PC-3 (cell line): ENCODE data around the gene LPCAT2. TPM values are rescaled to one million over a fixed set of nuclear protein-coding genes. Genes with fewer than 3 reads are reported as not detected.
A peak's percentile ranks its signal among the peaks of the same experiment; 100 is the strongest.

Experiments used
- ATAC-seq: fragments of 200-7000 bp; cut with Tn5 transposase; 2 replicates; pipeline ENCODE4 v1.9.1; 2020; ENCODE audit warnings: mild to moderate bottlenecking, moderate library complexity
- BruUV-seq: library from RNA; stranded (reverse); fragments of 400-500 nt; replicated peaks from 2 replicates; lab custom pipeline; 2021; lab: Mats Ljungman, UMichigan
- CTCF ChIA-PET: fragments of 300-600 bp; sonication (Branson Sonifier 250); formaldehyde crosslinking; loops from one replicate; lab custom pipeline; 2022; ENCODE audit warnings: antibody characterized with exemption; lab: Charles Lee
- POLR2A ChIA-PET: fragments of 300-600 bp; sonication (Branson Sonifier 250); formaldehyde crosslinking; loops from one replicate; lab custom pipeline; 2022; ENCODE audit warnings: antibody characterized with exemption; ENCODE audit not compliant: unreplicated experiment; lab: Charles Lee
- DNase-seq: peaks from one replicate; pipeline ENCODE4 v3.0.0-alpha.2; 2015
- H2AFZ ChIP-seq: fragments of 300-600 bp; sonication (generic); 2 replicates; pipeline ENCODE4 v1.6.0; 2016; ENCODE audit warnings: antibody characterized with exemption, low read length
- H3F3A ChIP-seq: fragments of 300-600 bp; sonication (generic); one replicate; pipeline ENCODE4 v1.6.0; 2017; ENCODE audit warnings: antibody characterized with exemption, low read length, control low read depth, mild to moderate bottlenecking; ENCODE audit not compliant: unreplicated experiment
- H3K27ac ChIP-seq: fragments of 300-600 bp; sonication (generic); 2 replicates; pipeline ENCODE4 v1.5.1; 2016; ENCODE audit warnings: mild to moderate bottlenecking, low read length
- H3K27me3 ChIP-seq: fragments of 300-600 bp; sonication (generic); 2 replicates; pipeline ENCODE4 v1.6.1; 2016; ENCODE audit warnings: low read length, mixed read lengths
- H3K36me3 ChIP-seq: fragments of 300-600 bp; sonication (generic); 2 replicates; pipeline ENCODE4 v1.6.1; 2016; ENCODE audit warnings: low read depth, mixed run types, low read length, mixed read lengths
- H3K4me1 ChIP-seq: fragments of 300-600 bp; sonication (generic); 2 replicates; pipeline ENCODE4 v1.5.1; 2016; ENCODE audit warnings: low read length; ENCODE audit not compliant: insufficient read depth
- H3K4me2 ChIP-seq: fragments of 300-600 bp; sonication (generic); 2 replicates; pipeline ENCODE4 v1.6.0; 2016; ENCODE audit warnings: low read length
- H3K4me3 ChIP-seq: fragments of 300-600 bp; sonication (generic); 2 replicates; pipeline ENCODE4 v1.5.1; 2016; ENCODE audit warnings: mild to moderate bottlenecking, low read length, mixed read lengths
- H3K79me2 ChIP-seq: fragments of 300-600 bp; sonication (generic); 2 replicates; pipeline ENCODE4 v1.6.1; 2017; ENCODE audit warnings: low read length, mixed read lengths
- H3K9ac ChIP-seq: fragments of 300-600 bp; sonication (generic); 2 replicates; pipeline ENCODE4 v1.6.0; 2016; ENCODE audit warnings: mild to moderate bottlenecking, low read length
- H3K9me2 ChIP-seq: fragments of 300-600 bp; sonication (generic); replicated peaks from 2 replicates; pipeline ENCODE4 v1.6.1; 2016; ENCODE audit warnings: mixed run types, low read length, mixed read lengths
- H3K9me3 ChIP-seq: fragments of 300-600 bp; sonication (generic); 2 replicates; pipeline ENCODE4 v1.6.1; 2016; ENCODE audit warnings: low read length, mixed read lengths
- H4K20me1 ChIP-seq: fragments of 300-600 bp; sonication (generic); 2 replicates; pipeline ENCODE4 v1.6.1; 2016; ENCODE audit warnings: low read length, mixed read lengths
- CTCF ChIP-seq: fragments of 300-600 bp; sonication (generic); conservative IDR thresholded peaks from 2 replicates; pipeline ENCODE4 v1.5.1; 2017; ENCODE audit warnings: antibody characterized with exemption, low read depth, mild to moderate bottlenecking, low read length
- EZH2 ChIP-seq: fragments of 300-600 bp; sonication (generic); IDR thresholded peaks from one replicate; pipeline ENCODE4 v1.6.1; 2017; ENCODE audit warnings: antibody characterized with exemption, mild to moderate bottlenecking, low read length; ENCODE audit not compliant: unreplicated experiment
- EZH2phosphoT487 ChIP-seq: fragments of 300-600 bp; sonication (generic); IDR thresholded peaks from 2 replicates; pipeline ENCODE4 v1.6.1; 2018; ENCODE audit warnings: mild to moderate bottlenecking, antibody characterized with exemption, low read length, borderline replicate concordance
- intact Hi-C: fragments of 100-400 bp; cut with micrococcal nuclease; formaldehyde crosslinking; loops from 2 replicates; pipeline ENCODE4 v1.9.0; 2023
- total RNA-seq: library from RNA; depleted of rRNA; stranded (reverse); fragments of >200 nt; gene quantifications from 2 replicates; pipeline ENCODE4 v1.2.3, GENCODE V29; 2014

The LPCAT2 gene
- total RNA-seq, 1 experiment from 2014 or later = 8.0 TPM

GRCh38 chr16:55494994-55495421, 13.9 kb upstream of the LPCAT2 start:
- TF ChIP-seq EZH2phosphoT487 = no peak
- TF ChIP-seq CTCF = peak; percentile 23; the same call in 1 of the 2 replicates

GRCh38 chr16:55495616-55496289, 13.1 kb upstream of the LPCAT2 start:
- no peaks in the 10 kb centered on the region for H3K9me2 ChIP-seq
- H3K27ac ChIP-seq = no peak overlapping the region
- intact Hi-C loops = no loop called here
- H3K27me3 ChIP-seq = no peaks in the 10 kb centered on the region
- H3K9me3 ChIP-seq = no peaks in the 10 kb centered on the region
- CTCF ChIA-PET = no interaction called here
- H3K4me3 ChIP-seq = no peak overlapping the region
- H3K9ac ChIP-seq = no peak overlapping the region
- no peak overlapping the region for H3K4me2 ChIP-seq
- H3K79me2 ChIP-seq = no peaks in the 10 kb centered on the region
- TF ChIP-seq CTCF = no peak
- no peak for TF ChIP-seq EZH2phosphoT487
- TF ChIP-seq EZH2 = no peak
- no peaks in the 10 kb centered on the region for H3K36me3 ChIP-seq
- ATAC-seq = no peak
- DNase-seq = no peak
- H2AFZ ChIP-seq = no peak overlapping the region
- POLR2A ChIA-PET = no interaction called here
- no peaks in the 10 kb centered on the region for H4K20me1 ChIP-seq
- H3F3A ChIP-seq = no peaks in the 10 kb centered on the region
- H3K4me1 ChIP-seq = peaks cover 16% of the 10 kb centered on the region
- BruUV-seq = no TSS peak

More at GRCh38 chr16:55494994-55495421, 13.9 kb upstream of the LPCAT2 start:
- ATAC-seq = no peak
- H4K20me1 ChIP-seq = no peaks in the 10 kb centered on the region
- H3K27ac ChIP-seq = no peak overlapping the region
- BruUV-seq = no TSS peak
- ChIA-PET CTCF (no interaction called here), POLR2A (no interaction called here)
- no peak overlapping the region for H2AFZ ChIP-seq
- intact Hi-C loops = no loop called here
- no peaks in the 10 kb centered on the region for H3K79me2 ChIP-seq
- H3K4me3 ChIP-seq = no peak overlapping the region
- no peaks in the 10 kb centered on the region for H3K27me3 ChIP-seq
- H3K9me3 ChIP-seq = no peaks in the 10 kb centered on the region
- H3K36me3 ChIP-seq = no peaks in the 10 kb centered on the region
- DNase-seq = peak; percentile 32
- no peaks in the 10 kb centered on the region for H3F3A ChIP-seq
- H3K4me2 ChIP-seq = no peak overlapping the region
- peaks cover 8% of the 10 kb centered on the region; the same call in 1 of the 2 replicates for H3K4me1 ChIP-seq
- no peak overlapping the region for H3K9ac ChIP-seq
- H3K9me2 ChIP-seq = no peaks in the 10 kb centered on the region

- no peak for TF ChIP-seq EZH2phosphoT487
- TF ChIP-seq CTCF = no peak
- no peak for TF ChIP-seq EZH2
- Histone ChIP-seq H3K36me3 (no peaks in the 10 kb centered on the region), H3K9me2 (no peaks in the 10 kb centered on the region), H3K9ac (no peak overlapping the region), H3K79me2 (no peaks in the 10 kb centered on the region), H3K9me3 (no peaks in the 10 kb centered on the region), H3K27me3 (no peaks in the 10 kb centered on the region), H3F3A (no peaks in the 10 kb centered on the region), H3K27ac (no peak overlapping the region), H3K4me1 (peaks cover 24% of the 10 kb centered on the region), H4K20me1 (no peaks in the 10 kb centered on the region), H3K4me2 (no peak overlapping the region), H3K4me3 (no peak overlapping the region), H2AFZ (no peak overlapping the region)
- POLR2A ChIA-PET = no interaction called here
- intact Hi-C loops = no loop called here
- BruUV-seq = no TSS peak
- no peak for ATAC-seq
- DNase-seq = no peak
- CTCF ChIA-PET = no interaction called here
These were observed 12.2 kb upstream of the LPCAT2 start for GRCh38 chr16:55496509-55497145.
